Astrocyte of the cerebellum (primary cell): ENCODE results near the gene EP400.
"Not testable (repeated sequence)": the region's sequence is repeated elsewhere in the genome, so short reads cannot be mapped to it uniquely, and the experiment has no call there.

Source experiments
- DNase-seq: peaks from one replicate; pipeline ENCODE4 v3.0.0-alpha.2; 2011; ENCODE audit warnings: low read depth
- H3K4me3 ChIP-seq: 2 replicates; pipeline ENCODE4 v1.5.1; 2011; ENCODE audit warnings: mild to moderate bottlenecking, low read depth, low read length, moderate library complexity
- CTCF ChIP-seq: IDR thresholded peaks from 2 replicates; pipeline ENCODE4 v1.5.1; 2012; ENCODE audit warnings: low read length, low read depth, moderate library complexity, mild to moderate bottlenecking; ENCODE audit errors: missing control alignments
- in situ Hi-C: cut with HindIII; loops from 2 replicates; pipeline ENCODE4 v1.10.0; 2017; ENCODE audit warnings: low sequenced_read_pairs

The EP400 gene

GRCh38 chr12:131943876-131944275, 5.9 kb upstream of the EP400 start:
- in situ Hi-C loops, result no loop called here
- TF ChIP-seq CTCF, result no peak
- H3K4me3 ChIP-seq, result no peak overlapping the region
- DNase-seq, result no peak

- DNase-seq, result no peak
- in situ Hi-C loops, result no loop called here
- no peak overlapping the region for H3K4me3 ChIP-seq
- TF ChIP-seq CTCF, result no peak
These were observed 5.0 kb upstream of the EP400 start for GRCh38 chr12:131944601-131945251.

DNA sequence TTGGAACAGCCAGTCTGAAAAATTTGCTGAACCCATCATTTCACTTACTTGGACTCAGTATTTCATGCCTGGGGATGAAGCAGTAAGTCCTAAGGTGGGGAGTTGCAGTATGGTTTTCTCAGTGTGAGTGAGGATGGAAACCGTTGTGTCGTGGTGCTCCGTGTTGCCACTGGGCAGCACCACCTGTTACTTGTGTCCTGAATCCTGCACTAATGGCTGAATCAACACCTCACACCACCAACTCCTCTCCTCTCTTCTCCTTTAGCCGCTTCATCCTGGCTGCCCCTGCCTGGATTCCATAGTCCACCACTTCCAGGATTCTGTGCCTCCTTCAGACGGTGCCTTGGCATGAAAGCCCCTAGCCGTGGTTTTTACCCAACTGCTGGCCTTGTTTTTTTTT, 3.0 kb upstream of the EP400 start:
- in situ Hi-C loops, result no loop called here
- DNase-seq, result no peak
- no peak overlapping the region for H3K4me3 ChIP-seq
- no peak for TF ChIP-seq CTCF

GRCh38 chr12:131947482-131948027, 2.2 kb upstream of the EP400 start:
- TF ChIP-seq CTCF, result no peak
- in situ Hi-C loops, result no loop called here

GRCh38 chr12:131948166-131948712, 1.5 kb upstream of the EP400 start:
- no peak for DNase-seq
- TF ChIP-seq CTCF, result no peak
- in situ Hi-C loops, result no loop called here
- no peak overlapping the region for H3K4me3 ChIP-seq

More at GRCh38 chr12:131947482-131948027, 2.2 kb upstream of the EP400 start:
- no peak overlapping the region for H3K4me3 ChIP-seq
- no peak for DNase-seq

DNA sequence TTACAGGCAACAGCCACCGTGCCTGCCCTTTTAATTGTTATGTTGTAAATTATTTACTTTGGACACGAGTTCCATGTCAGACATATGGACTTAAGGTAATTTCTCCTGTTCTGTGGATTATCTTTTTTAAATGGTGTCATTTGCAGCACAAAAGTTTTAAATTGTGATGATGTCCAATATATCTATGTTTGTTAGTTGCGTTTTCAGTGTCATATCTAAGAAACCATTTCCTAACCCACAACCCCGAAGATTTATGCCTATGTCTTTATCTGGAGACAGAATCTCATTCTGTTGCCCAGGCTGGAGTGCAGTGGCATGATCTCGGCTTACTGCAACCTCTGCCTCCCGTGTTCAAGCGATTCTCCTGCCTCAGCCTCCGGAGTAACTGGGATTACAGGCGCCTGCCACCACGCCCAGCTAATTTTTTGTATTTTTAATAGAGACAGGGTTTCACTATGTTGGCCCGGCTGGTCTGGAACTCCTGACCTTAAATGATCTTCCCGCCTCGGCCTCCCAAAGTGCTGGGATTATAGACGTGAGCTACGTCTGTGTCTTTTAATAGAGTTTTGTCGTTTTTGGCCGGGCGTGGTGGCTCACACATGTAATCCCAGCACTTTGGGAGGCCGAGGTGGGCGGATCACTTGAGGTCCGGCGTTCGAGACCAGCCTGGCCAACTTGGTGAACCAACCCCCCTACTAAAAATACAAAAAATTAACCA, 870 bp upstream of the EP400 start:
- in situ Hi-C loops, DNase-seq: not testable (repeated sequence)
- H3K4me3 ChIP-seq, result peak overlapping the region; percentile 91
